ENCODE data around the gene DGKI.
"Not testable (repeated sequence)": the region's sequence is repeated elsewhere in the genome, so short reads cannot be mapped to it uniquely, and the experiment has no call there.

DGKI gene

GRCh38 chr7:137734221-137734620, 112.6 kb downstream of the DGKI start:
- DNase-seq, result no peak

- no peak for DNase-seq
Measured at GRCh38 chr7:137732168-137732567, 114.6 kb downstream of the DGKI start.

GRCh38 chr7:137731436-137731835, 115.3 kb downstream of the DGKI start:
- DNase-seq, result no peak

GRCh38 chr7:137728426-137728825, 118.3 kb downstream of the DGKI start:
- DNase-seq, result no peak

GRCh38 chr7:137727413-137727812, 119.4 kb downstream of the DGKI start:
- DNase-seq, result no peak

- DNase-seq, result no peak
Measured at GRCh38 chr7:137718355-137718754, 128.4 kb downstream of the DGKI start.

GRCh38 chr7:137717811-137718271, 128.9 kb downstream of the DGKI start:
- DNase-seq, result no peak

- no peak for DNase-seq
Measured at GRCh38 chr7:137717045-137717444, 129.7 kb downstream of the DGKI start.

- DNase-seq, result no peak
Measured at GRCh38 chr7:137716061-137716460, 130.7 kb downstream of the DGKI start.

GRCh38 chr7:137715533-137715932, 131.2 kb downstream of the DGKI start:
- no peak for DNase-seq

- DNase-seq, result no peak
Measured at GRCh38 chr7:137715121-137715520, 131.7 kb downstream of the DGKI start.

GRCh38 chr7:137706330-137706729, 140.4 kb downstream of the DGKI start:
- DNase-seq, result not testable (repeated sequence)

- no peak for DNase-seq
Measured at GRCh38 chr7:137704723-137705122, 142.1 kb downstream of the DGKI start.

- DNase-seq, result no peak
Measured at GRCh38 chr7:137703291-137704010, 143.3 kb downstream of the DGKI start.

GRCh38 chr7:137696988-137697387, 149.8 kb downstream of the DGKI start:
- DNase-seq, result no peak

GRCh38 chr7:137696376-137696775, 150.4 kb downstream of the DGKI start:
- DNase-seq, result no peak

GRCh38 chr7:137695942-137696341, 150.8 kb downstream of the DGKI start:
- DNase-seq, result no peak

- no peak for DNase-seq
Measured at GRCh38 chr7:137695494-137695893, 151.3 kb downstream of the DGKI start.

GRCh38 chr7:137694405-137694804, 152.4 kb downstream of the DGKI start:
- no peak for DNase-seq

GRCh38 chr7:137692399-137692798, 154.4 kb downstream of the DGKI start:
- no peak for DNase-seq

GRCh38 chr7:137691566-137691965, 155.2 kb downstream of the DGKI start:
- DNase-seq, result no peak

- DNase-seq, result no peak
Measured at GRCh38 chr7:137690635-137691034, 156.1 kb downstream of the DGKI start.

GRCh38 chr7:137689761-137690160, 157.0 kb downstream of the DGKI start:
- no peak for DNase-seq

- no peak for DNase-seq
Measured at GRCh38 chr7:137687556-137688265, 159.1 kb downstream of the DGKI start.

All from activated naive CD4-positive, alpha-beta T cell treated with Interleukin-2 at 50 U/mL for 16 hours (primary cell).